ENCODE results near the gene RRAGA. TPM values are rescaled to one million over a fixed set of nuclear protein-coding genes. Genes with fewer than 3 reads are reported as not detected.

The RRAGA gene
- total RNA-seq, 1 donor from 2014 or later = 68.0 TPM

DNA sequence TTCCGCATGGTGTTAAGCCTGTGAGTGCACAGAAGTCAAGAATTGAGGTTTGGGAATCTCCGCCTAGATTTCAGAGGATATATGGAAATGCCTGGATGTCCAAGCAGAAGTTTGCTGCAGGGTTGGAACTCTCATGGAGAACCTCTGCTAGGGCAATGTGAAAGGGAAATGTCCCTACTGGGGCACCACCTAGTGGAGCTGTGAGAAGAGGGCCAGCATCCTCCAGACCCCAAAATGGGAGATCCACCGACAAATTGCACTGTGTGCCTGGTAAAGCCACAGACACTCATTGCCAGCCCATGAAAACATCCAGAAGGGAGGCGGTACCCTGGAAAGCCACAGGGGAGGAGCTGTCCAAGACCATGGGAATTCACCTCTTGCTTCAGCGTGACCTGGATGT, 12.6 kb upstream of the RRAGA start:
- Histone ChIP-seq H3K27me3 (no peaks in the 10 kb centered on the region), H3K4me1 (no peaks in the 10 kb centered on the region), H3K4me3 (no peak overlapping the region), H3K27ac (no peak overlapping the region), H3K36me3 (no peaks in the 10 kb centered on the region), H3K9me3 (no peaks in the 10 kb centered on the region)
- TF ChIP-seq POLR2A (IDR thresholded peaks at IDR 0.05) (no peak), POLR2AphosphoS5 (IDR thresholded peaks at IDR 0.05; ENCODE audit: insufficient read depth in 1 of 2, low read depth in 1 of 2) (no peak)
- TF ChIP-seq, protein P1, sequence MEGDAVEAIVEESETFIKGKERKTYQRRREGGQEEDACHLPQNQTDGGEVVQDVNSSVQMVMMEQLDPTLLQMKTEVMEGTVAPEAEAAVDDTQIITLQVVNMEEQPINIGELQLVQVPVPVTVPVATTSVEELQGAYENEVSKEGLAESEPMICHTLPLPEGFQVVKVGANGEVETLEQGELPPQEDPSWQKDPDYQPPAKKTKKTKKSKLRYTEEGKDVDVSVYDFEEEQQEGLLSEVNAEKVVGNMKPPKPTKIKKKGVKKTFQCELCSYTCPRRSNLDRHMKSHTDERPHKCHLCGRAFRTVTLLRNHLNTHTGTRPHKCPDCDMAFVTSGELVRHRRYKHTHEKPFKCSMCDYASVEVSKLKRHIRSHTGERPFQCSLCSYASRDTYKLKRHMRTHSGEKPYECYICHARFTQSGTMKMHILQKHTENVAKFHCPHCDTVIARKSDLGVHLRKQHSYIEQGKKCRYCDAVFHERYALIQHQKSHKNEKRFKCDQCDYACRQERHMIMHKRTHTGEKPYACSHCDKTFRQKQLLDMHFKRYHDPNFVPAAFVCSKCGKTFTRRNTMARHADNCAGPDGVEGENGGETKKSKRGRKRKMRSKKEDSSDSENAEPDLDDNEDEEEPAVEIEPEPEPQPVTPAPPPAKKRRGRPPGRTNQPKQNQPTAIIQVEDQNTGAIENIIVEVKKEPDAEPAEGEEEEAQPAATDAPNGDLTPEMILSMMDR (IDR thresholded peaks at IDR 0.05) = no peak
- intact Hi-C loops (cut with DNase I) = no loop called here
- no peak for DNase-seq (ENCODE audit: extremely low spot score in 2 of 2)

DNA sequence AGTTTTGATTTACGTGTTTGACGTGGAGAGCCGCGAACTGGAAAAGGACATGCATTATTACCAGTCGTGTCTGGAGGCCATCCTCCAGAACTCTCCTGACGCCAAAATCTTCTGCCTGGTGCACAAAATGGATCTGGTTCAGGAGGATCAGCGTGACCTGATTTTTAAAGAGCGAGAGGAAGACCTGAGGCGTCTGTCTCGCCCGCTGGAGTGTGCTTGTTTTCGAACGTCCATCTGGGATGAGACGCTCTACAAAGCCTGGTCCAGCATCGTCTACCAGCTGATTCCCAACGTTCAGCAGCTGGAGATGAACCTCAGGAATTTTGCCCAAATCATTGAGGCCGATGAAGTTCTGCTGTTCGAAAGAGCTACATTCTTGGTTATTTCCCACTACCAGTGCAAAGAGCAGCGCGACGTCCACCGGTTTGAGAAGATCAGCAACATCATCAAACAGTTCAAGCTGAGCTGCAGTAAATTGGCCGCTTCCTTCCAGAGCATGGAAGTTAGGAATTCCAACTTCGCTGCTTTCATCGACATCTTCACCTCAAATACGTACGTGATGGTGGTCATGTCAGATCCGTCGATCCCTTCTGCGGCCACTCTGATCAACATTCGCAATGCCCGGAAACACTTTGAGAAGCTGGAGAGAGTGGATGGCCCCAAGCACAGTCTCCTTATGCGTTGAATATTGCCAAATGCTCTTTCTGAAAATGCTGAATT, 850 bp downstream of the RRAGA start:
- no peak for DNase-seq (ENCODE audit: extremely low spot score in 2 of 2)
- Histone ChIP-seq H3K4me1 (peaks cover 39% of the 10 kb centered on the region), H3K4me3 (peak overlapping the region; percentile 83 to 96), H3K36me3 (no peaks in the 10 kb centered on the region), H3K9me3 (no peaks in the 10 kb centered on the region), H3K27ac (peak overlapping the region; percentile 95), H3K27me3 (no peaks in the 10 kb centered on the region)
- TF ChIP-seq POLR2AphosphoS5 (IDR thresholded peaks at IDR 0.05; ENCODE audit: insufficient read depth in 1 of 2, low read depth in 1 of 2) (no peak), POLR2A (IDR thresholded peaks at IDR 0.05) (no peak)
- TF ChIP-seq, protein P1 (IDR thresholded peaks at IDR 0.05) = no peak
- intact Hi-C loops (cut with DNase I) = loop anchor here (2.0 to 10.0 kb wide), 2 partner anchors 53 to 125 kb away; partner anchors contain the start of gene HAUS6

DNA sequence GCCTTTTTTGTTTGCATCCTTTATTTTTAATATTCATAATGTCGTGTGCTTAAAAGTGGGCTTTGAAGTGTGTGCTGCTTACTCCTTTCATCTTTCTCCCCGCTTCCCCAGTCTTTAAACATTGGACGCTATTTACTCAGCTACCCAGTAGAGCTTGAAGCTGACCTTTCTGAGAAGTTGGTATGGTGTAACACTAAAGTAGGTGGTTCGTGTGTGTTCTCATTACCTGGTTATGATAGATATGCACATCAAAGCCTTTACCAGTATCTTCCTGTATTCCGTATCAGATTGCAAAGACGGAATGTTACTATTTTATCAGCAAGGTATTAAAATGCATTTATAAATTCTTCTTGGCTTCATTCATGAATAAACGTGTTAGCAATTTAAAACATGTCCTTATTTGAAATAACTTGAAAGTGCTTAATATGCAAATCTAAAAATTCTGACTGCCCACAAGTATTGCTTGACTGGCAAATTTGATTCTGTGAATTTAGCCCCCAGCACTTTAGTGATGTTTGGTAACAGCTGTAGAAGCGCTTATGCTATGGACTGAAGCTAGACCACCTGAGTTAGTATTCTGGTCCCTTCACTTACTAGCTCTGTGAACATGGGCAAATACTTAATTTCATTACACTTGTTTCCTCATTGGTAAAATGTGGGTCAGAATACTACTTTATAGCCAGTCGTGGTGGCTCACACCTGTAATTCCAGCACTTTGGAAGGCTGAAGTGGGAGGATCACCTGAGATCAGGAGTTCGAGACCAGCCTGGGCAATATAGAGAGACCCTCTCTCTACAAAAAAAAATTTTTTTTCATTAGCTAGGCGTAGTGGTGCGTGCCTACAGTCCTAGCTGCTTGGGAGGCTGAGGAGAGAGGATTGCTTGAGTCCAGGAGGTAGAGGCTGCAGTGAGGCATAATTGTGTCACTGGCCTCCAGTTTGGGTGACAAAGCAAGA, 1.7 kb downstream of the RRAGA start:
- TF ChIP-seq POLR2A (IDR thresholded peaks at IDR 0.05) (no peak), POLR2AphosphoS5 (IDR thresholded peaks at IDR 0.05; ENCODE audit: insufficient read depth in 1 of 2, low read depth in 1 of 2) (no peak)
- TF ChIP-seq, protein P1 (IDR thresholded peaks at IDR 0.05) = no peak
- no peak for DNase-seq (ENCODE audit: extremely low spot score in 2 of 2)
- no peaks in the 10 kb centered on the region for H3K36me3 ChIP-seq
- H3K9me3 ChIP-seq = no peaks in the 10 kb centered on the region
- intact Hi-C loops (cut with DNase I) = no loop called here
- peak overlapping the region; percentile 95 for H3K27ac ChIP-seq
- peak overlapping the region; percentile 83 to 96 for H3K4me3 ChIP-seq
- H3K27me3 ChIP-seq = no peaks in the 10 kb centered on the region
- H3K4me1 ChIP-seq = peaks cover 39% of the 10 kb centered on the region

DNA sequence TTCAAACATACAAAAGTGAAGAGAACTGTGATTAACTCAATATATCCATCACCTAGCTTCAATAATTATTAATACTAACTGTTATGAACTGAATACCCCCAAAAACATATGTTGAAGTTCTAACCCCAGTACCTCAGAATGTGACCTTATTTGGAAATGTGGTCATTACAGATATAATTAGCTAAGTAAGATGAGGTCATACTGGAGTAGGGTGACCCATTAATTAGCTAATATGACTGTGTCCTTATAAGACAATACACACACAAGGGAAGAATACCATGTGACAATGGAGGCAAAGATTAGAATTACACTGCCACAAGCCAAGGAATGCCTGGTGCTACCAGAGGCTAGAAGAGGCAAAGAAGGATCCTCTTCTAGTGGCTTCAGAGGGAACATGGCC, 7.8 kb downstream of the RRAGA start:
- intact Hi-C loops (cut with DNase I) = no loop called here
- Histone ChIP-seq H3K4me3 (no peak overlapping the region), H3K27me3 (no peaks in the 10 kb centered on the region), H3K4me1 (peaks cover 7% of the 10 kb centered on the region), H3K36me3 (peaks cover 0 to 38% of the 10 kb centered on the region in 2 donors), H3K9me3 (no peaks in the 10 kb centered on the region), H3K27ac (no peak overlapping the region)
- TF ChIP-seq POLR2A (IDR thresholded peaks at IDR 0.05) (no peak), POLR2AphosphoS5 (IDR thresholded peaks at IDR 0.05; ENCODE audit: insufficient read depth in 1 of 2, low read depth in 1 of 2) (no peak)
- TF ChIP-seq, protein P1 (IDR thresholded peaks at IDR 0.05) = no peak
- DNase-seq (ENCODE audit: extremely low spot score in 2 of 2) = no peak

Measured in vagina (tissue), 2 donors.